Liver (tissue), 3 donors: ENCODE data around the gene CFAP97D1.

Source experiments
- EGR1 ChIP-seq, 2 donors: IDR thresholded peaks; 2 replicates each; pipeline ENCODE4 v1.6.1; 2016 to 2018; ENCODE audit warnings: antibody characterized with exemption in 2 of 2, low read depth in 2 of 2
- GABPA ChIP-seq, 2 donors: IDR thresholded peaks in 1 of 2; conservative IDR thresholded peaks in 1 of 2; 2 replicates each; pipeline ENCODE4 v1.6.1; 2016; ENCODE audit warnings: antibody characterized with exemption in 2 of 2, mild to moderate bottlenecking in 1 of 2, moderate library complexity in 1 of 2
- HNF4A ChIP-seq, 2 donors: conservative IDR thresholded peaks; 2 replicates each; pipeline ENCODE4 v1.6.1; 2016; ENCODE audit warnings: antibody characterized with exemption in 2 of 2, mild to moderate bottlenecking in 2 of 2
- RAD21 ChIP-seq, 2 donors: IDR thresholded peaks; 2 replicates each; pipeline ENCODE4 v1.6.1; 2016; ENCODE audit warnings: antibody characterized with exemption in 2 of 2, mild to moderate bottlenecking in 2 of 2
- RXRA ChIP-seq, 2 donors: IDR thresholded peaks; 2 replicates each; pipeline ENCODE4 v1.6.1; 2017 to 2018; ENCODE audit warnings: antibody characterized with exemption in 2 of 2, mild to moderate bottlenecking in 1 of 2
- TAF1 ChIP-seq: conservative IDR thresholded peaks from 2 replicates; pipeline ENCODE4 v1.6.1; 2016; ENCODE audit warnings: antibody characterized with exemption, mild to moderate bottlenecking
- YY1 ChIP-seq: IDR thresholded peaks from 2 replicates; pipeline ENCODE4 v1.6.1; 2016; ENCODE audit warnings: antibody characterized with exemption, mild to moderate bottlenecking
- TF ChIP-seq, protein P1 (sequence below): fragments of 150-350 bp; IDR thresholded peaks from 2 replicates; pipeline ENCODE4 v1.5.1; 2017; ENCODE audit warnings: improper control_type of control experiment, low read depth, low read length; ENCODE audit not compliant: missing input control
- TF ChIP-seq, protein P2 (sequence below): IDR thresholded peaks from 2 replicates; pipeline ENCODE4 v1.6.1; 2016; ENCODE audit warnings: antibody characterized with exemption
- TF ChIP-seq, protein P3 (sequence below): IDR thresholded peaks from 2 replicates; pipeline ENCODE4 v1.6.1; 2016; ENCODE audit warnings: antibody characterized with exemption
- TF ChIP-seq, protein P4 (sequence below): IDR thresholded peaks from 2 replicates; pipeline ENCODE4 v1.6.1; 2016; ENCODE audit warnings: antibody characterized with exemption
- donor health status: healthy.
- donor health status: healthy.

DNA sequence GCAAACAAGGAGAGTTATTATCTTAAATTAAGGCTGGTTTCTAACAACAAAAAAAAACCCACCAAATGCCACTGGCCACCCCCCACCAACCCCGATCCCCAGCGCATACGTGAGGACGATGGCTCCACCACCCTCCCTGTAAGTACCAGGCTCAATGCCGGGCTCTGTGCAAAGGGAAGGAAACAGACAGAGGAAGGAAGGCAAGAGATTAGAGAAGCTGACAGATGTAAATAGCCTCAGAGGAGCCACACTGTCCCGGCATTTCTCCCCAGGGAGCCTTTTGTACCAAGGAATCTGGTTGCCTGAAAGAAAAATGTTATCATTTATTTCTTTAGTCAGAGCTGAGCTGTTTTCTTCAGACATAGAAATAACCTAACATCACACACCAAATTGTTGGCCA lies 34.7 kb upstream of the CFAP97D1 start:
- TF ChIP-seq, protein P1, sequence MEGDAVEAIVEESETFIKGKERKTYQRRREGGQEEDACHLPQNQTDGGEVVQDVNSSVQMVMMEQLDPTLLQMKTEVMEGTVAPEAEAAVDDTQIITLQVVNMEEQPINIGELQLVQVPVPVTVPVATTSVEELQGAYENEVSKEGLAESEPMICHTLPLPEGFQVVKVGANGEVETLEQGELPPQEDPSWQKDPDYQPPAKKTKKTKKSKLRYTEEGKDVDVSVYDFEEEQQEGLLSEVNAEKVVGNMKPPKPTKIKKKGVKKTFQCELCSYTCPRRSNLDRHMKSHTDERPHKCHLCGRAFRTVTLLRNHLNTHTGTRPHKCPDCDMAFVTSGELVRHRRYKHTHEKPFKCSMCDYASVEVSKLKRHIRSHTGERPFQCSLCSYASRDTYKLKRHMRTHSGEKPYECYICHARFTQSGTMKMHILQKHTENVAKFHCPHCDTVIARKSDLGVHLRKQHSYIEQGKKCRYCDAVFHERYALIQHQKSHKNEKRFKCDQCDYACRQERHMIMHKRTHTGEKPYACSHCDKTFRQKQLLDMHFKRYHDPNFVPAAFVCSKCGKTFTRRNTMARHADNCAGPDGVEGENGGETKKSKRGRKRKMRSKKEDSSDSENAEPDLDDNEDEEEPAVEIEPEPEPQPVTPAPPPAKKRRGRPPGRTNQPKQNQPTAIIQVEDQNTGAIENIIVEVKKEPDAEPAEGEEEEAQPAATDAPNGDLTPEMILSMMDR: no peak
- TF ChIP-seq TAF1: no peak
- TF ChIP-seq, protein P2, sequence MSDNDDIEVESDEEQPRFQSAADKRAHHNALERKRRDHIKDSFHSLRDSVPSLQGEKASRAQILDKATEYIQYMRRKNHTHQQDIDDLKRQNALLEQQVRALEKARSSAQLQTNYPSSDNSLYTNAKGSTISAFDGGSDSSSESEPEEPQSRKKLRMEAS: no peak
- TF ChIP-seq YY1: no peak
- no peak for TF ChIP-seq RAD21 (IDR thresholded peaks at IDR 0.05)
- TF ChIP-seq HNF4A (conservative IDR thresholded peaks at IDR 0.05): no peak
- TF ChIP-seq, protein P3, sequence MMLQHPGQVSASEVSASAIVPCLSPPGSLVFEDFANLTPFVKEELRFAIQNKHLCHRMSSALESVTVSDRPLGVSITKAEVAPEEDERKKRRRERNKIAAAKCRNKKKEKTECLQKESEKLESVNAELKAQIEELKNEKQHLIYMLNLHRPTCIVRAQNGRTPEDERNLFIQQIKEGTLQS: no peak
- TF ChIP-seq, protein P4, sequence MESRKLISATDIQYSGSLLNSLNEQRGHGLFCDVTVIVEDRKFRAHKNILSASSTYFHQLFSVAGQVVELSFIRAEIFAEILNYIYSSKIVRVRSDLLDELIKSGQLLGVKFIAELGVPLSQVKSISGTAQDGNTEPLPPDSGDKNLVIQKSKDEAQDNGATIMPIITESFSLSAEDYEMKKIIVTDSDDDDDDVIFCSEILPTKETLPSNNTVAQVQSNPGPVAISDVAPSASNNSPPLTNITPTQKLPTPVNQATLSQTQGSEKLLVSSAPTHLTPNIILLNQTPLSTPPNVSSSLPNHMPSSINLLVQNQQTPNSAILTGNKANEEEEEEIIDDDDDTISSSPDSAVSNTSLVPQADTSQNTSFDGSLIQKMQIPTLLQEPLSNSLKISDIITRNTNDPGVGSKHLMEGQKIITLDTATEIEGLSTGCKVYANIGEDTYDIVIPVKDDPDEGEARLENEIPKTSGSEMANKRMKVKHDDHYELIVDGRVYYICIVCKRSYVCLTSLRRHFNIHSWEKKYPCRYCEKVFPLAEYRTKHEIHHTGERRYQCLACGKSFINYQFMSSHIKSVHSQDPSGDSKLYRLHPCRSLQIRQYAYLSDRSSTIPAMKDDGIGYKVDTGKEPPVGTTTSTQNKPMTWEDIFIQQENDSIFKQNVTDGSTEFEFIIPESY: no peak
- no peak for TF ChIP-seq RXRA (IDR thresholded peaks at IDR 0.05)
- TF ChIP-seq GABPA (IDR thresholded peaks at IDR 0.05 in 1 of 2, conservative IDR thresholded peaks at IDR 0.05 in 1 of 2): no peak
- no peak for TF ChIP-seq EGR1 (IDR thresholded peaks at IDR 0.05; ENCODE audit: low read depth in 2 of 2)
